HCT116 (cell line): ENCODE results near the gene ABHD14A. TPM values are rescaled to one million over a fixed set of nuclear protein-coding genes. Genes with fewer than 3 reads are reported as not detected.

ENCODE experiments used
- ATAC-seq: fragments of 200-7000 bp; cut with Tn5 transposase; 2 replicates; pipeline ENCODE4 v1.9.1; 2020; ENCODE audit warnings: mild to moderate bottlenecking, moderate library complexity
- BruUV-seq: library from RNA; stranded (reverse); fragments of 400-500 nt; replicated peaks from 2 replicates; lab custom pipeline; 2021; lab: Mats Ljungman, UMichigan
- CTCF ChIA-PET: fragments of 300-600 bp; sonication (Branson Sonifier 250); formaldehyde crosslinking; loops from one replicate; lab custom pipeline; 2021; ENCODE audit warnings: antibody characterized with exemption; lab: Charles Lee
- POLR2A ChIA-PET: fragments of 300-600, 350-600 bp; sonication (Branson Sonifier 250); formaldehyde crosslinking; loops from one replicate; lab custom pipeline; 2021; ENCODE audit warnings: antibody characterized with exemption; lab: Charles Lee
- RAD21 ChIA-PET, 2 experiments: fragments of 300-600 bp; sonication (Branson Sonifier 250); formaldehyde crosslinking; loops; one replicate each; lab custom pipeline; 2023; ENCODE audit warnings: low total read pairs in 2 of 2; ENCODE audit not compliant: uncharacterized antibody in 2 of 2, unreplicated experiment in 2 of 2, low non-redundant PET in 1 of 2; lab: Charles Lee
- DNase-seq: peaks from one replicate; pipeline ENCODE4 v3.0.0-alpha.2; 2010; ENCODE audit warnings: low read depth, low spot score
- H2AFZ ChIP-seq: fragments of 200-600 bp; shearing (Covaris generic), sonication (generic); 2 replicates; pipeline ENCODE4 v1.6.1; 2017; ENCODE audit warnings: low read depth, mixed run types, mixed read lengths, antibody characterized with exemption, low read length; ENCODE audit not compliant: poor library complexity, severe bottlenecking
- H3K27ac ChIP-seq: 2 replicates; pipeline ENCODE4 v1.5.1; 2012; ENCODE audit warnings: low read depth, low read length
- H3K27me3 ChIP-seq: fragments of 200-600 bp; sonication (generic); 2 replicates; pipeline ENCODE4 v1.6.1; 2016; ENCODE audit warnings: mixed run types, low read length, mixed read lengths; ENCODE audit not compliant: insufficient read depth
- H3K36me3 ChIP-seq, 2 experiments: fragments of 200-500 bp in 1 of 2; fragments of 200-600 bp in 1 of 2; sonication (Bioruptor generic) in 1 of 2; sonication (generic) in 1 of 2; 2 replicates each; pipeline versions ENCODE4 v1.5.1 to v1.6.1; 2014 to 2016; ENCODE audit warnings: low read length in 2 of 2, inconsistent platforms in 1 of 2, mixed read lengths in 1 of 2, mixed run types in 1 of 2; ENCODE audit not compliant: insufficient read depth in 2 of 2, control insufficient read depth in 1 of 2
- H3K4me1 ChIP-seq, 2 experiments: fragments of 200-600 bp in 1 of 2; sonication (generic) in 1 of 2; 2 replicates each; pipeline versions ENCODE4 v1.5.1 to v1.6.1; 2012 to 2017; ENCODE audit warnings: low read length in 2 of 2, inconsistent platforms in 1 of 2, mild to moderate bottlenecking in 1 of 2, mixed read lengths in 1 of 2, mixed run types in 1 of 2, moderate library complexity in 1 of 2; ENCODE audit not compliant: insufficient read depth in 2 of 2, control insufficient read depth in 1 of 2
- H3K4me2 ChIP-seq: fragments of 200-600 bp; sonication (generic); 2 replicates; pipeline ENCODE4 v1.6.1; 2017; ENCODE audit warnings: mixed run types, low read length, mixed read lengths
- H3K4me3 ChIP-seq, 2 experiments: fragments of 200-600 bp in 1 of 2; sonication (generic) in 1 of 2; replicated peaks in 1 of 2; 2 replicates each; pipeline ENCODE4 v1.5.1; 2011 to 2016; ENCODE audit warnings: low read length in 2 of 2, control low read depth in 1 of 2, low read depth in 1 of 2, mild to moderate bottlenecking in 1 of 2, mixed read lengths in 1 of 2, mixed run types in 1 of 2
- H3K79me2 ChIP-seq: fragments of 200-600 bp; sonication (generic); 2 replicates; pipeline ENCODE4 v1.6.1; 2017; ENCODE audit warnings: mild to moderate bottlenecking, mixed run types, low read length, moderate library complexity, mixed read lengths; ENCODE audit not compliant: insufficient read depth
- H3K9ac ChIP-seq: fragments of 200-600 bp; sonication (generic); 2 replicates; pipeline ENCODE4 v1.6.1; 2016; ENCODE audit warnings: low read length, mixed read lengths
- H3K9me2 ChIP-seq: fragments of 200-600 bp; sonication (generic), shearing (Covaris generic); 2 replicates; pipeline ENCODE4 v1.6.1; 2017; ENCODE audit warnings: mixed run types, mild to moderate bottlenecking, moderate library complexity; ENCODE audit not compliant: insufficient read depth
- H3K9me3 ChIP-seq, 2 experiments: fragments of 200-500 bp in 1 of 2; fragments of 200-600 bp in 1 of 2; sonication (Bioruptor generic) in 1 of 2; sonication (generic) in 1 of 2; 2 replicates each; pipeline ENCODE4 v1.6.1; 2014 to 2017; ENCODE audit warnings: low read length in 2 of 2, mixed read lengths in 2 of 2, inconsistent platforms in 1 of 2, low read depth in 1 of 2, mild to moderate bottlenecking in 1 of 2, mixed run types in 1 of 2, moderate library complexity in 1 of 2; ENCODE audit not compliant: control insufficient read depth in 1 of 2, insufficient read depth in 1 of 2
- H4K20me1 ChIP-seq: fragments of 200-600 bp; sonication (generic), shearing (Covaris generic); 2 replicates; pipeline ENCODE4 v1.6.1; 2017; ENCODE audit warnings: mixed run types, mild to moderate bottlenecking, moderate library complexity; ENCODE audit not compliant: insufficient read depth
- EGR1 ChIP-seq: IDR thresholded peaks from 2 replicates; pipeline ENCODE4 v1.6.1; 2012; ENCODE audit warnings: low read depth
- POLR2A ChIP-seq: IDR thresholded peaks from 2 replicates; pipeline ENCODE4 v1.7.0; 2011; ENCODE audit warnings: borderline replicate concordance; ENCODE audit not compliant: insufficient read depth, insufficient read length; ENCODE audit errors: extremely low read depth
- ZNF274 ChIP-seq: fragments of 200-500 bp; sonication (Bioruptor generic); IDR thresholded peaks from 2 replicates; pipeline ENCODE4 v1.6.1; 2014; ENCODE audit warnings: mild to moderate bottlenecking, low read depth, low read length, inconsistent platforms
- intact Hi-C: fragments of 100-400 bp; cut with micrococcal nuclease; formaldehyde crosslinking; loops from 2 replicates; pipeline ENCODE4 v1.10.0; 2022
- total RNA-seq: library from RNA; stranded (reverse); gene quantifications from one replicate; pipeline ENCODE4 v1.2.1, GENCODE V29; 2021; ENCODE audit not compliant: unreplicated experiment
- TF ChIP-seq, protein P1 (sequence below): IDR thresholded peaks from 2 replicates; pipeline ENCODE4 v1.6.1; 2011; ENCODE audit warnings: mild to moderate bottlenecking, low read length, moderate library complexity; ENCODE audit not compliant: insufficient replicate concordance; ENCODE audit errors: extremely low read depth
- TF ChIP-seq, protein P2 (sequence below): IDR thresholded peaks from 2 replicates; pipeline ENCODE4 v1.6.1; 2012; ENCODE audit warnings: low read depth
- TF ChIP-seq, protein P3 (sequence below), 3 experiments: fragments of 200-600 bp in 1 of 3; sonication (generic) in 1 of 3; IDR thresholded peaks in 2 of 3; conservative IDR thresholded peaks in 1 of 3; 2 replicates each; pipeline ENCODE4 v1.5.1; 2012 to 2017; ENCODE audit warnings: low read depth in 2 of 3, low read length in 2 of 3, antibody characterized with exemption in 1 of 3, borderline replicate concordance in 1 of 3, control low read depth in 1 of 3, mild to moderate bottlenecking in 1 of 3, mixed read lengths in 1 of 3, mixed run types in 1 of 3, moderate library complexity in 1 of 3; ENCODE audit not compliant: insufficient read depth in 1 of 3
- TF ChIP-seq, protein P4 (sequence below): IDR thresholded peaks from 2 replicates; pipeline ENCODE4 v1.6.1; 2012

The ABHD14A gene
- total RNA-seq, 1 experiment from 2014 or later: 11.6 TPM

DNA sequence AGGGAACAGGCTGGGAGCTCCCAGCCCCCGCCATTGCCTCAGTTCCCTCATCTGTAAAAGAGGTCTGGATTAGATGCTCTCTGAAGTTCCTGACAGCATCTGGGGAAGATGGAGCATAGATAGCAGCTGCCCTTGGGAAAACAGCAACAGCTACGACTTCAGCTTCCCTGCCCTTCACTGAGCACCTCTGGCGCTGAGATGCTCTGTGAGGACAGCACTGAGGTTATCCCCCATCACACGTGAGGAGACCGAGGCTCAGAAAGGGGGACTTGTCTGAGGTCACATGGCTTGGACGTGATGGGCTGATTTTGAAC is 31.9 kb downstream of the ABHD14A start:
- POLR2A ChIA-PET: no interaction called here

More for the DNA sequence above, 31.9 kb downstream of the ABHD14A start:
- Histone ChIP-seq H4K20me1 (no peaks in the 10 kb centered on the region), H3K4me2 (no peak overlapping the region), H3K79me2 (no peaks in the 10 kb centered on the region), H3K9ac (no peak overlapping the region), H2AFZ (no peak overlapping the region), H3K9me2 (no peaks in the 10 kb centered on the region), H3K27ac (no peak overlapping the region), H3K9me3 (no peaks in the 10 kb centered on the region), H3K27me3 (no peaks in the 10 kb centered on the region), H3K36me3 (no peaks in the 10 kb centered on the region), H3K4me1 (peaks cover 4 to 15% of the 10 kb centered on the region in 2 experiments; a peak in 3 of 4 replicates), H3K4me3 (no peak overlapping the region)
- TF ChIP-seq, protein P1, sequence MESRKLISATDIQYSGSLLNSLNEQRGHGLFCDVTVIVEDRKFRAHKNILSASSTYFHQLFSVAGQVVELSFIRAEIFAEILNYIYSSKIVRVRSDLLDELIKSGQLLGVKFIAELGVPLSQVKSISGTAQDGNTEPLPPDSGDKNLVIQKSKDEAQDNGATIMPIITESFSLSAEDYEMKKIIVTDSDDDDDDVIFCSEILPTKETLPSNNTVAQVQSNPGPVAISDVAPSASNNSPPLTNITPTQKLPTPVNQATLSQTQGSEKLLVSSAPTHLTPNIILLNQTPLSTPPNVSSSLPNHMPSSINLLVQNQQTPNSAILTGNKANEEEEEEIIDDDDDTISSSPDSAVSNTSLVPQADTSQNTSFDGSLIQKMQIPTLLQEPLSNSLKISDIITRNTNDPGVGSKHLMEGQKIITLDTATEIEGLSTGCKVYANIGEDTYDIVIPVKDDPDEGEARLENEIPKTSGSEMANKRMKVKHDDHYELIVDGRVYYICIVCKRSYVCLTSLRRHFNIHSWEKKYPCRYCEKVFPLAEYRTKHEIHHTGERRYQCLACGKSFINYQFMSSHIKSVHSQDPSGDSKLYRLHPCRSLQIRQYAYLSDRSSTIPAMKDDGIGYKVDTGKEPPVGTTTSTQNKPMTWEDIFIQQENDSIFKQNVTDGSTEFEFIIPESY: no peak
- TF ChIP-seq, protein P2, sequence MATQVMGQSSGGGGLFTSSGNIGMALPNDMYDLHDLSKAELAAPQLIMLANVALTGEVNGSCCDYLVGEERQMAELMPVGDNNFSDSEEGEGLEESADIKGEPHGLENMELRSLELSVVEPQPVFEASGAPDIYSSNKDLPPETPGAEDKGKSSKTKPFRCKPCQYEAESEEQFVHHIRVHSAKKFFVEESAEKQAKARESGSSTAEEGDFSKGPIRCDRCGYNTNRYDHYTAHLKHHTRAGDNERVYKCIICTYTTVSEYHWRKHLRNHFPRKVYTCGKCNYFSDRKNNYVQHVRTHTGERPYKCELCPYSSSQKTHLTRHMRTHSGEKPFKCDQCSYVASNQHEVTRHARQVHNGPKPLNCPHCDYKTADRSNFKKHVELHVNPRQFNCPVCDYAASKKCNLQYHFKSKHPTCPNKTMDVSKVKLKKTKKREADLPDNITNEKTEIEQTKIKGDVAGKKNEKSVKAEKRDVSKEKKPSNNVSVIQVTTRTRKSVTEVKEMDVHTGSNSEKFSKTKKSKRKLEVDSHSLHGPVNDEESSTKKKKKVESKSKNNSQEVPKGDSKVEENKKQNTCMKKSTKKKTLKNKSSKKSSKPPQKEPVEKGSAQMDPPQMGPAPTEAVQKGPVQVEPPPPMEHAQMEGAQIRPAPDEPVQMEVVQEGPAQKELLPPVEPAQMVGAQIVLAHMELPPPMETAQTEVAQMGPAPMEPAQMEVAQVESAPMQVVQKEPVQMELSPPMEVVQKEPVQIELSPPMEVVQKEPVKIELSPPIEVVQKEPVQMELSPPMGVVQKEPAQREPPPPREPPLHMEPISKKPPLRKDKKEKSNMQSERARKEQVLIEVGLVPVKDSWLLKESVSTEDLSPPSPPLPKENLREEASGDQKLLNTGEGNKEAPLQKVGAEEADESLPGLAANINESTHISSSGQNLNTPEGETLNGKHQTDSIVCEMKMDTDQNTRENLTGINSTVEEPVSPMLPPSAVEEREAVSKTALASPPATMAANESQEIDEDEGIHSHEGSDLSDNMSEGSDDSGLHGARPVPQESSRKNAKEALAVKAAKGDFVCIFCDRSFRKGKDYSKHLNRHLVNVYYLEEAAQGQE: no peak
- TF ChIP-seq, protein P3, sequence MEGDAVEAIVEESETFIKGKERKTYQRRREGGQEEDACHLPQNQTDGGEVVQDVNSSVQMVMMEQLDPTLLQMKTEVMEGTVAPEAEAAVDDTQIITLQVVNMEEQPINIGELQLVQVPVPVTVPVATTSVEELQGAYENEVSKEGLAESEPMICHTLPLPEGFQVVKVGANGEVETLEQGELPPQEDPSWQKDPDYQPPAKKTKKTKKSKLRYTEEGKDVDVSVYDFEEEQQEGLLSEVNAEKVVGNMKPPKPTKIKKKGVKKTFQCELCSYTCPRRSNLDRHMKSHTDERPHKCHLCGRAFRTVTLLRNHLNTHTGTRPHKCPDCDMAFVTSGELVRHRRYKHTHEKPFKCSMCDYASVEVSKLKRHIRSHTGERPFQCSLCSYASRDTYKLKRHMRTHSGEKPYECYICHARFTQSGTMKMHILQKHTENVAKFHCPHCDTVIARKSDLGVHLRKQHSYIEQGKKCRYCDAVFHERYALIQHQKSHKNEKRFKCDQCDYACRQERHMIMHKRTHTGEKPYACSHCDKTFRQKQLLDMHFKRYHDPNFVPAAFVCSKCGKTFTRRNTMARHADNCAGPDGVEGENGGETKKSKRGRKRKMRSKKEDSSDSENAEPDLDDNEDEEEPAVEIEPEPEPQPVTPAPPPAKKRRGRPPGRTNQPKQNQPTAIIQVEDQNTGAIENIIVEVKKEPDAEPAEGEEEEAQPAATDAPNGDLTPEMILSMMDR (IDR thresholded peaks at IDR 0.05 in 2 of 3, conservative IDR thresholded peaks at IDR 0.05 in 1 of 3; ENCODE audit: borderline replicate concordance in 1 of 3, insufficient read depth in 1 of 3, low read depth in 2 of 3, low read length in 2 of 3): no peak
- TF ChIP-seq, protein P4, sequence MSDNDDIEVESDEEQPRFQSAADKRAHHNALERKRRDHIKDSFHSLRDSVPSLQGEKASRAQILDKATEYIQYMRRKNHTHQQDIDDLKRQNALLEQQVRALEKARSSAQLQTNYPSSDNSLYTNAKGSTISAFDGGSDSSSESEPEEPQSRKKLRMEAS: no peak
- TF ChIP-seq EGR1 (no peak), ZNF274 (no peak), POLR2A (no peak)
- ChIA-PET RAD21 (no interaction called here), CTCF (no interaction called here)
- no TSS peak for BruUV-seq
- DNase-seq: no peak
- intact Hi-C loops: no loop called here
- ATAC-seq: no peak
